Activated B cell treated with CpG ODN at 0.5 μM for 24 hours (primary cell): ENCODE measurements around the gene PLD4. TPM values are rescaled to one million over a fixed set of nuclear protein-coding genes. Genes with fewer than 3 reads are reported as not detected.

Source experiments
- ATAC-seq: fragments of 200-7000 bp; cut with Tn5 transposase; one replicate; pipeline ENCODE4 v1.10.0; 2021; ENCODE audit warnings: low read depth, mild to moderate bottlenecking, moderate library complexity
- CTCF ChIA-PET: fragments of 350-600 bp; sonication (Branson Sonifier 250); formaldehyde crosslinking; loops from one replicate; lab custom pipeline; 2021; ENCODE audit warnings: antibody characterized with exemption; lab: Charles Lee
- POLR2A ChIA-PET: fragments of 350-600 bp; sonication (Branson Sonifier 250); formaldehyde crosslinking; loops from one replicate; lab custom pipeline; 2021; ENCODE audit warnings: antibody characterized with exemption; lab: Charles Lee
- DNase-seq: peaks from one replicate; pipeline ENCODE4 v3.0.0; 2022
- H3K27ac Mint-ChIP-seq: one replicate; pipeline ENCODE4 v1.8.0; 2020; ENCODE audit warnings: mixed read lengths
- H3K27me3 Mint-ChIP-seq: one replicate; pipeline ENCODE4 v1.8.0; 2021; ENCODE audit warnings: mixed read lengths
- H3K36me3 Mint-ChIP-seq: one replicate; pipeline ENCODE4 v1.8.0; 2021; ENCODE audit warnings: low read depth, mixed read lengths
- H3K4me1 Mint-ChIP-seq: one replicate; pipeline ENCODE4 v1.8.0; 2021; ENCODE audit warnings: mixed read lengths
- H3K4me3 Mint-ChIP-seq: one replicate; pipeline ENCODE4 v1.8.0; 2020; ENCODE audit warnings: mild to moderate bottlenecking, mixed read lengths
- H3K9me3 Mint-ChIP-seq: one replicate; pipeline ENCODE4 v1.8.0; 2020; ENCODE audit warnings: mixed read lengths
- intact Hi-C: fragments of 100-400 bp; cut with micrococcal nuclease; formaldehyde crosslinking; loops from one replicate; pipeline ENCODE4 v1.15.1; 2024
- total RNA-seq: library from RNA; stranded (reverse); gene quantifications from 2 replicates; pipeline ENCODE4 v1.2.3, GENCODE V29; 2022
- TF ChIP-seq, protein P1 (sequence below): fragments of 200-600 bp; IDR thresholded peaks from one replicate; pipeline ENCODE4 v1.8.0; 2022; ENCODE audit warnings: antibody characterized with exemption, mild to moderate bottlenecking

The PLD4 gene
- total RNA-seq, 1 donor from 2014 or later: 473 TPM

DNA sequence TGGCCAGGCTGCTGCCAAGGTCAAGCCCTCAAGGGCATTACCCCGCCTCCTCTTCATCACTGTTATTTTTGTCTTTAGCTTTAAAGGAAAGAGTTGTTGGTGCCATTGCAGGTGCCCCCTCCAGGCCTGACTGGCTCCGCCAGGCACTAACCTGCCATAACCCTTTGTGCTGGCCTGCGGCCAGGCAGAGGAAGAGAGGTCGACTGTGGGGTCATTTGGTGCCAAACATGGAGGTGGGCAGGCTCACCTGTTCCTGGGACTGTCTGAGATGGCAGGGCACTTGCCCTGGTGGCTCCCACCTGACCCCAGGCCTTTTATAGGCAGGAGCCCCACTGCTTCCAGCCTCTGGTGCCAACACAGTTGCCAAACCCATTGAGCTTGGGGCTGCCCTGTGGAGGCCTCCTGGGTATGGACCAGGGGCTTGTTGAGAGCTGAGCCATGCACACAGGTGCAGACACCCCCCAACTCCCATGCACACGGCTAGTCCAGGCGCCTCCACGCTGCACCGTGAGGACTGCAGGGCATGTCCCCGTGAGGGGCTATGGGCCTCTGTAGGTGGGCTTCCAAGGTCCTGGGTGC, 29.4 kb upstream of the PLD4 start:
- Mint-ChIP-seq H3K9me3 (no peaks in the 10 kb centered on the region), H3K4me3 (no peak overlapping the region), H3K27ac (no peak overlapping the region), H3K4me1 (peaks cover 6% of the 10 kb centered on the region), H3K36me3 (no peaks in the 10 kb centered on the region), H3K27me3 (peaks cover 5% of the 10 kb centered on the region)
- TF ChIP-seq, protein P1, sequence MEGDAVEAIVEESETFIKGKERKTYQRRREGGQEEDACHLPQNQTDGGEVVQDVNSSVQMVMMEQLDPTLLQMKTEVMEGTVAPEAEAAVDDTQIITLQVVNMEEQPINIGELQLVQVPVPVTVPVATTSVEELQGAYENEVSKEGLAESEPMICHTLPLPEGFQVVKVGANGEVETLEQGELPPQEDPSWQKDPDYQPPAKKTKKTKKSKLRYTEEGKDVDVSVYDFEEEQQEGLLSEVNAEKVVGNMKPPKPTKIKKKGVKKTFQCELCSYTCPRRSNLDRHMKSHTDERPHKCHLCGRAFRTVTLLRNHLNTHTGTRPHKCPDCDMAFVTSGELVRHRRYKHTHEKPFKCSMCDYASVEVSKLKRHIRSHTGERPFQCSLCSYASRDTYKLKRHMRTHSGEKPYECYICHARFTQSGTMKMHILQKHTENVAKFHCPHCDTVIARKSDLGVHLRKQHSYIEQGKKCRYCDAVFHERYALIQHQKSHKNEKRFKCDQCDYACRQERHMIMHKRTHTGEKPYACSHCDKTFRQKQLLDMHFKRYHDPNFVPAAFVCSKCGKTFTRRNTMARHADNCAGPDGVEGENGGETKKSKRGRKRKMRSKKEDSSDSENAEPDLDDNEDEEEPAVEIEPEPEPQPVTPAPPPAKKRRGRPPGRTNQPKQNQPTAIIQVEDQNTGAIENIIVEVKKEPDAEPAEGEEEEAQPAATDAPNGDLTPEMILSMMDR: no peak
- ATAC-seq (no peak), DNase-seq (no peak)
- intact Hi-C loops: no loop called here
- POLR2A ChIA-PET: interaction anchor here (1.2 to 2.3 kb wide), 2 partner anchors 31 to 40 kb away, joined by 5 to 21 read pairs; no protein-coding TSS in a partner anchor
- CTCF ChIA-PET: interaction anchor here (0.9 to 2.6 kb wide), 5 partner anchors 25 to 80 kb away, joined by 3 to 33 read pairs (median 10); partner anchors contain the start of gene PLD4

DNA sequence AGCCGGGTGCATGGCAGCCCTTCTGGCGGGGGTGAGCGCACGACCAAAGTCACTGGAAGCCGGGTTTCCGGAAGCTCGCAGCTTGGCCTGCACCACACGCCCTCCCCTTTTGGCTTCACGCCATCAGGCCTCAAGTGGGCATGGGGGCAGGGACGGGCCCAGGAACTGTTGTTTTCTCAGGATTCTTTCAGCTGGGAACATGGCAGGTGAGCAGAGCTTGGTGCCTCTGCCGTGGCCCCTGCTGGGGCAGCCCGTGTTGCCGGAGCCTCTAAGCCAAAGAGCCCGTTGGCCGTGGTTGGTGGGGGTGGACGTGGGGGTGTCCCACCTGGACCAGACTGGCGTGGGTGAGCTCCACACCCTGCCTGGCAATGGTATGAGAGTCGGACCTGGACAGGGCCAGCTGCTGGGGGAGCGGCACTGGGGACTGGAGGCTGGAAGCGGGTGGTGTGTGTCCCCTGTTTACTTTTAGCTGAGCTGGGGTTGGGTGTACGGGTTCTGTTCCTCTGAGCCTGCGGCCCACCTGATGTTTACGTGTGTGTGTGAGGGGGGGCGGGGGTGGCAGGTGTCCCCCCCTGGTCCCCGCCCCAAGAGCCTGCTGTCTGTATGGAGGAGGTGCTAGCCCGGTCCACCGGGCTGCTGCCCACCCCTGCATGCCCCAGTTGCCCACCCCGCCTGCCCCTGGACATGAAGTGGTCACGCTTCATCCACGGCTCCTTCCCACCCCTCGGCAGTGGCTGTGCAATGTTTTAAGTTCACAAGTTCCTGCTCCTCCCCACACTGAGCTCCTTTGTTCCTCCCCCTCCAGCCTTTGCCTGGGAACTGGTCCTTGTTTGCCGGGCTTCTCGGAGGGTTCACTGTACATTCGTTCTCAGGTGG, 28.7 kb upstream of the PLD4 start:
- TF ChIP-seq, protein P1: no peak
- ATAC-seq: no peak
- Mint-ChIP-seq H3K4me1 (peaks cover 6% of the 10 kb centered on the region), H3K9me3 (no peaks in the 10 kb centered on the region), H3K4me3 (no peak overlapping the region), H3K27ac (no peak overlapping the region), H3K36me3 (no peaks in the 10 kb centered on the region), H3K27me3 (peaks cover 5% of the 10 kb centered on the region)
- ChIA-PET CTCF (interaction anchor here (0.9 to 2.6 kb wide), 6 partner anchors 25 to 149 kb away, joined by 3 to 33 read pairs (median 8); partner anchors contain the start of gene PLD4), POLR2A (interaction anchor here (0.7 to 2.3 kb wide), 3 partner anchors 30 to 86 kb away, joined by 5 to 21 read pairs (median 6); no protein-coding TSS in a partner anchor)
- no peak for DNase-seq
- intact Hi-C loops: loop anchor here (1.0 kb wide), 7 partner anchors 26 to 190 kb away; no protein-coding TSS in a partner anchor

DNA sequence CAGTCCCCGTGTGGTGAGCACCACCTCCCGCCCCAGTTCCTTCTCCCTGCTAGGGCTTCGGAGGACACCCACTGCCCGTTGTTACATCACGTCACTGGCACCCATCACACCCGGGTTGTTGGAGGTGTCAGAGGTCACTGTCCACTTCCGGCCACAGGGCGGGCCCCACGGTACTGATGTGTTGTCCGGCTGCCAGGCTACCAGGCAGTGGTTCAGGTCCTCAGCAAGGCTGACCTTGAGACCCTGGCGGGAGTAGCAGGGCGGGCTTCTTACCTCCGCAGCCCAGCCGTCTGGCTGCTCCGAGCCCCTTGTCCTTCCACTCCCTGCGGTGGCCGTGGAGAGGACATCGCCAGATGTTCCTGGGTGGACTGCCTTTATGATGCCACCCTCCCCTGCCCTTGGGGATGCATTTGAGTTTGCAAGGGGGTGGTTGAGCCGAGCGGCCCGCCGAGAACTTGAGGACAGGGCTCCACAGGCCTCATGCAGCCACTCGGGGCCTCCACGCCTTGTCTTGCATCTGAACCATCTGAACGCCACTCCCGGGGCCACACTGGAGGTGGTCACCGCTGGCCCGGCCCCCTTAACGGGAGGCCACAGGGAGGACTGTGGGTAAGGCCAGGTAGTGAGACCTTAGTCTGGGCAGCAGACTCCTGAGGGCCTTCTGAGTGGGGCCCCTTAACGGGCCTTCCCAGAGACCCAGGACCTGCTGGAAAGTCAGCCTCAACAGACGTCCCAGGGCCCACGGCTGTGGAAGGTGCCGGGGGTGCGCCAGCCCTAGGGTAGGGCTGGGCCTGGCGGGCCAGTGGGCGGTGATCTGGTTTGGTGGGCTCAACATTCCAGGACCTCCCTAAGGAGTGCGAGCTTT, 27.1 kb upstream of the PLD4 start:
- ATAC-seq (no peak), DNase-seq (no peak)
- Mint-ChIP-seq H3K4me1 (peaks cover 6% of the 10 kb centered on the region), H3K4me3 (no peak overlapping the region), H3K9me3 (no peaks in the 10 kb centered on the region), H3K27me3 (peaks cover 5% of the 10 kb centered on the region), H3K36me3 (no peaks in the 10 kb centered on the region), H3K27ac (no peak overlapping the region)
- TF ChIP-seq, protein P1: no peak
- CTCF ChIA-PET: interaction anchor here (0.8 to 2.9 kb wide), 7 partner anchors 27 to 148 kb away, joined by 3 to 33 read pairs (median 6); partner anchors contain the start of gene PLD4
- POLR2A ChIA-PET: interaction anchor here (0.7 to 2.3 kb wide), 6 partner anchors 25 to 165 kb away, joined by 3 to 21 read pairs (median 6); no protein-coding TSS in a partner anchor
- intact Hi-C loops: no loop called here

DNA sequence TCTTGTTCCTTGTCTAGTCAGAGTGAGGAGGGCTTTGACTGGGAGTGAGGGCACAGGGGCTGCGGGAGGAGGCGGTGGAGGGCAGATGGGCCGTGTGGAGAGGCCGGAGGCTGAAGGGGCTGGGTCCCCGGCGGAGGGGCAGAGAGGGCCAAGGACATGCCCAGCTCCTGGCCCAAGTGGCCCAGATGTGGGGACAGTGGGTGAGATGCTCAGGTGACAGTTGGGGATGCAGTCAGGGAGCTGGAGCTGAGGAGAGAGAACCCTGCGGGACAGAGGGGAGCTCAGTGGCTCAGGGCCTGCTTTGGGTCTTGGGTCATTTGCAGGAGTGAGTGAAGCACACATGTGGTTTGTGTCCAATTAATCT, 26.5 kb upstream of the PLD4 start:
- TF ChIP-seq, protein P1: no peak
- Mint-ChIP-seq H3K4me1 (peaks cover 6% of the 10 kb centered on the region), H3K27ac (no peak overlapping the region), H3K27me3 (peaks cover 5% of the 10 kb centered on the region), H3K4me3 (no peak overlapping the region), H3K36me3 (no peaks in the 10 kb centered on the region), H3K9me3 (no peaks in the 10 kb centered on the region)
- ChIA-PET POLR2A (interaction anchor here (0.6 to 1.3 kb wide), 5 partner anchors 25 to 87 kb away, joined by 3 to 8 read pairs (median 5); no protein-coding TSS in a partner anchor), CTCF (interaction anchor here (0.8 to 2.9 kb wide), 4 partner anchors 26 to 42 kb away, joined by 3 to 14 read pairs (median 4); partner anchors contain the start of gene PLD4)
- intact Hi-C loops: no loop called here
- no peak for DNase-seq
- no peak for ATAC-seq
